ENCODE results near the gene TM4SF20.

TM4SF20 gene

DNA sequence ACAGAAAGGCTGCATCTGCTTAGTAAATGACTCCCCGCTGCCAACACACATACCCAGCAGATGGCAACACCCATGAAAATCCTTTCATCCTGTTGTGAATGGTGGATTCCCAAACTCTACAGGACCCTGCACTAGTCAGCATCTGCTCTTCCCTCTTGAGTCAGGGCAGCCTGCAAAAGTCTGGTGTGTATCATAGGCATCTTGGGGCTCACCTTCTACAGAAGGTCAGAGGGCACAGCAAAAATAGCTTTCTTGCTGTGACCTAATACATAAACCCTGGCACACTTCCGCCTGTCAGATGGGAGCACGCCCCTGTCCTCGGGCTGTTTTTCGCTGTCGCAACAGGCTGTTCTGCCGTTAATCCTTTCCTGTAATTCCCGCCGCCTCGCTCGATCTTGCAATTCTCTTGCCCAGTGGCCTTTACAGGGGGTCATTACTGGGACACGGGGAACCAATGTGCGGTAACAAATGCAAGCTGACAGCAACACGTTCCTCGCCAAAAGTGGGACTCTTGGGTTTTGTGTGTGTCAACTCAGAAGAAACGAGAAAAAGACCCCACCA lies 28.6 kb upstream of the TM4SF20 start:
- TF ChIP-seq POLR2A (IDR thresholded peaks at IDR 0.05; ENCODE audit: low read depth, low read length), result no peak
- FAIRE-seq, result no peak
- no peak for DNase-seq (ENCODE audit: insufficient read length, low spot score)

DNA sequence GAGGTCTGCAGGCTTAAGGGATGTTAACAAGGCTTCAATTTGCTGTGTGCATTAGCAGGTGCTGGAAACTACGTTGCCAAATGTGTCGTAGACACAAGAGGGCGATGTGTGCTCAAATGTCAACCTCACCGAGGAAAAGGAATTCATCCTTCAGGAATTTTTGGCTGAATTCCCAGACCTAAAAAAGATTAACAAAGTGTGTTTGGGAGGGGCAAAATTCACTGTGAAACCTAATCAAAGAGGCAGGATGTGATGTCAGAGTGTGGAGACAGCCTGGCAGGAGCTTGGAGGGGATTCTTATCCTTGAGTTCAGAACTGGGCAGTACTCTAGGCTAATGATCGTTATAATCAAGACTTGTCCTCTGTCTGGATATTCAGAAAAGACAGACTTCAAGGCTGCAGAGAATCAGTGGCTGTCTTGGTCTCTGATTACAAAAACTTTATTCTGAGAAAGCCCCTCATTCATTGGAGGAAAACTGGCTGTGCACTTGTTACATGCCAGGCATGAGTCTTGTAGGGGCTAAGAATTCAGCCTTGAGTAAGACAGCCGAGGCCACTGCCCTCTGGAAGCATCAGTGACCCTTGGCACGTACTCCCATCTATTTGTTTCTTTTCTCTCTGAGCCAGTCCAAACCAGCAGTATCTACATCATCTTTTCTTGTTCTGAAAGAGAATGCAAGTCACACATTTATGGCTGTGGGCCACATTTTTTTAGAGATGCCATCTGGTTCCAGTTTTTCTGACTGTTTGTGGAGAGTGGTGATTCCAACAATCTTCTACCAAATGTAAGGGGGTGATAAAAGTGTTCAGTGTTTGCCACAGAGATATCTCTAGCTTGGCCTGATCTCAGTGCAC lies 27.3 kb upstream of the TM4SF20 start:
- no peak for TF ChIP-seq POLR2A (IDR thresholded peaks at IDR 0.05; ENCODE audit: low read depth, low read length)
- peak; percentile 89 for FAIRE-seq
- DNase-seq (ENCODE audit: insufficient read length, low spot score), result peak; percentile 66

DNA sequence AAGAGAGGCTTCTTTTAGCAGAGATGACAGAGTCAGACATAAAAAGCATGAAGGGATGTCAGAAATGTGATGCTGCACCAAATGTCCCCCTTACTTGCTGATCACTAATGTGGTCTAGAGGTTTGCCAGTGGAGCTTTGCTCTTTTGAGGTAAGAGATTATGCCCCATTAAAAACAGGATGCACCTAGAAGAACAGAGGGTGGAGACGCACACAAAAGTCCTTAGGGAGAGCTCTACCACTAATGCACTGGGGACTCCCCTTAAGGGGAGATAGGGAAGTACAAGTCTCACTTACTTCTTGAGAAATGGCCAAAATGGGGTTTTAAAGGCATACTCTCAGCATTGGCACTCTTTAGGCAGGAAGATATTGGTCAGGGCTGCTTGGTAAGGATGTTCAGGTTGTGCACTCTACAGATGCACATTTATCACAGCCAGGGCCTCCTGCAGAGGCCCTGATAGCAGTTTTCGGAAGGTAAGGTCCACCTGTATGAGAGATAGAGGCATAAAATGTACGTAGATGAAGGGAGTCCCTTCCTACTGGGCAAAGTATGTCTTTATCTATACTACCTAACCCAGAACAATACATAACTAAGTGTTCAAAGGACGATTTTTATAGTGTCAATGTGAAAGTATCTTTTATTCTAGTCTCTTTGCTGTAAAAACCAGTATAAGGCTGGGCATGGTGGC lies 25.6 kb upstream of the TM4SF20 start:
- TF ChIP-seq POLR2A (IDR thresholded peaks at IDR 0.05; ENCODE audit: low read depth, low read length), result no peak
- DNase-seq (ENCODE audit: insufficient read length, low spot score) (no peak), FAIRE-seq (no peak)

DNA sequence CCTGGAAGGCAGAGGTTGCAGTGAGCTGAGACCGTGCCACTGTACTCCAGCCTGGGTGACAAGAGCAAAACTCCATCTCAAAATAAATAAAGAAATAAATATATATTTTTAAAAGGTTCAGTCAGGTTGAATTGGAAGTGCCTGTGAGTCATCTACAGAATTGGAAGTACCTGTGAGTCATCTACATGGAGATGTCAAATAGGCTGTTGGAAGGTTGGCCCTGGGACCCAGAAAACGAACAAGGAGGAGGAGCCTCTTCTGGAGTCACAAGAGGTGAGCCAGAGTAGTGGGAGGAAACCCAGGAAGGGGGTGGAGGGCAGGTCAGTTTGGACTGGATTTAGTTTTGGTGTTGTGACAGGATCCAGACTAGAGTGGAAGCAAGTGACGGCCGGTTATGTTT lies 23.9 kb upstream of the TM4SF20 start:
- FAIRE-seq (no peak), DNase-seq (ENCODE audit: insufficient read length, low spot score) (peak; percentile 23)
- no peak for TF ChIP-seq POLR2A (IDR thresholded peaks at IDR 0.05; ENCODE audit: low read depth, low read length)

DNA sequence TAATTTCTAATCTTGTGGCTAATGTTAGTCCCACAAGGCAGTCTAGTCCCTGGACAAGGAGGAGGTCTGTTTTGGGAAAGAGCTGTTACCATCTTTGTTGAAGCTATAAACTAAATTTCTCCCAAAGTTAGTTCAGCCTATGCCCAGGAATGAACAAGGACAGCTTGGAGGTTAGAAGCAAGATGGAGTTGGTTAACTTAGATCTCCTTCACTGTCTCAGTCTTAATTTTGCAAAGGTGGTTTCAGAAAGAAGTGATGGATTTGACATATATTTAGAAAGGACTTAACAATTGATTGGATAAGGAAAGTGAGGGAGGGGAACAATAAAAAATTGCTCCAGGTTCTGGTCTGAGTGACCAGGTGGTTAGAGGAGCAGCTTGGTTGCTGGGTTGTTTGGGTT lies 23.2 kb upstream of the TM4SF20 start:
- FAIRE-seq, result no peak
- no peak for TF ChIP-seq POLR2A (IDR thresholded peaks at IDR 0.05; ENCODE audit: low read depth, low read length)
- DNase-seq (ENCODE audit: insufficient read length, low spot score), result no peak

DNA sequence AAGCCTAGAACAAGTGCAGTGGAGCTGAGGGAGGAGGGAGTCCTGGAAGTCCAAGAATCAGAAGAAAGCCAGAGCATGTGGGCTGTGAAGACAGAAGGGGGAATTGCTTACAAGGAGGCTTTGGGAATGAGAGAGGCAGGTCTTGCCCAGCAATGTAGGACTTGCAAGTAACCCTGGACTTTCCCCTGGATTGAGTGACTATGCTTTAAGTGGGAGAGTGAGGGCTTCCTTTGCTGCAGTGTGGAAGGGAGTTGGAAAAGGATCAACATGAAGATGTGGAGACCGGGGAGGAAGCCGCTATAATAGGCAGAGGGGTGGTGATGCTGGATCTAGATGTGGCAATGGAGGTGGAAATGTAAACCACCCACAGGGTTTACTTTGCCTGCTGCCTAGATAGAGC lies 22.4 kb upstream of the TM4SF20 start:
- DNase-seq (ENCODE audit: insufficient read length, low spot score) (no peak), FAIRE-seq (no peak)
- TF ChIP-seq POLR2A (IDR thresholded peaks at IDR 0.05; ENCODE audit: low read depth, low read length), result no peak

DNA sequence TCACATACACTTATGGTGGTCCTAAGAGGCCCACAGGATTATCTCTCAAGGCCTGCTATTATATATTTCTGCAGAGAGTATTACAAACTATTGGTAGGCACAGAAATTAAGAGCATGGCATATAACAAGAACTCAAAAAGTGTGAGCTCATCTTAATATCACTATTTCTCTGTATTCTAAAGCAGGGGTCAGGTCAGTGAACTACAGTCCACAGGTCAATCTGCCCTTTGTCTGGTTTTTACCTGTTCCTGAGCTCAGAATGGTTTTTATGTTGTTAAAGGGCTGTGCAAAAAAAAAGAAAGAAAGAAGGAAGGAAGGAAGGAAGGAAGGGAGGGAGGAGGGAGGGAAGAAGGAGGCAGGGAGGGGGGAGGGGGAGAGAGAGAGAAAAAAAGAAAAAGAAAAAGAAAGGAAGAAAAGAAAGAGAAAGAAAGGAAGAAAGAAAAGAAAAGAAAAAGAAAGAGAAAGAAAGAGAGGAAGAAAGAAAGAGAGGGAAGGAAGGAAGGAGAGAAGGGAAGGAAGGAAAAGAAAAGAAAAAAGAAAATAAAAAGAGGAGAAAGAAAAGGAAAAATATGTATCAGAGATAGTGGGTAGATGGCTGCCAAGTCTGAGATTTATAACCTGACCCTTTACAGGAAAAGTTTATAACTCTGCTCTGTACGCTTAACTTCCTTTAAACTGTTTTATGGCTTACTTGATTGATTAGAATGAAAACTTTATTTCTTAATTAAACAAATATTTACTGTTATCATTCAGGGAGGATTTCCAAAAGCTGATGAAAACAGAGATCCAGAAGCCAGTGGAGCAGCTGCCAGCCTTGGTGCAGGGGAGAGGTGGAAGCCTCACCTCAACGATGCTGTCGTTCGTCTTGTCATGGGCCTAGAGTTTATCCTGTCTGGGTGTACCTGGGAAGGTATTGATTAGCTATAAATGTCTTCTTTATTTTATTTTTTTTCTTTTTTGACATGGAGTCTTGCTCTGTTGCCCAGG lies 19.9 kb upstream of the TM4SF20 start:
- FAIRE-seq, result no peak
- no peak for DNase-seq (ENCODE audit: insufficient read length, low spot score)
- TF ChIP-seq POLR2A (IDR thresholded peaks at IDR 0.05; ENCODE audit: low read depth, low read length), result no peak

DNA sequence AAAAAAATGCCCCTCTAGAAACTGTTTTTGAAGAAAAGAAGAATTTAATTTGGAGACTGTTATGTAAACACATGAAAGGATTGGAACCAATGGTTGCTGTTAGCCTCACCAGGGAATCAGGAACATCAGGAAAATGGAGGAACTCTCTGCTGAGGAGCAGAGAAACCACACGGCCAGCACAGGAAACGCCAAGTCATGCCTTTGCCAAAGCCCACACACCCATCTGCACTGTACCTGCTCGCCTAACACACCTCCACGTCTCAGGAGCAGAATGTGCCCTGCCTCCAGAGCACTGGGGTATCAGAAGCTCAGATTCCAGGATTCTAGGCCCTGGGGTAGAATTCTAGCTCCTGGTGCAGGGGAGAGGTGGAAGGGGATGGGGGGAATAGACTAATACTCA lies 18.5 kb upstream of the TM4SF20 start:
- no peak for DNase-seq (ENCODE audit: insufficient read length, low spot score)
- FAIRE-seq, result no peak
- TF ChIP-seq POLR2A (IDR thresholded peaks at IDR 0.05; ENCODE audit: low read depth, low read length), result no peak

DNA sequence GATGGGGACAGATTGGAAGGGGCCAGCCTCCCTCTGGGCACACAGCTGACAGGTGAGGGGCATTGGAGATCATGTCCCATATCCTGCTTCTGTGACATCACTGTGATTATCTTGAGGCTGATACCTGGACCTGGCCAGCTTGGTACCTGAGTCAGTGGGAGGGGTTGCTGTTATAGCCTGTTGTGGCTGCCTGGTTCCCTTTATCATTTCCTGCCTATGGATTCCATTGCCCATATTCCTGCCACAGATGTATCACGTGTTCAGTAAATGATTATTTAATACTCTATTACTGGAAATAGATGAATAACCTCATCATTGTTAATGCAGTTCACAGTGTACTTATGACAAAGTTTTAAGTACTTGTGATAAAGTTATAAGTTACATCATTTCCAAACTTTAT lies 16.4 kb upstream of the TM4SF20 start:
- no peak for FAIRE-seq
- DNase-seq (ENCODE audit: insufficient read length, low spot score), result no peak
- no peak for TF ChIP-seq POLR2A (IDR thresholded peaks at IDR 0.05; ENCODE audit: low read depth, low read length)

DNA sequence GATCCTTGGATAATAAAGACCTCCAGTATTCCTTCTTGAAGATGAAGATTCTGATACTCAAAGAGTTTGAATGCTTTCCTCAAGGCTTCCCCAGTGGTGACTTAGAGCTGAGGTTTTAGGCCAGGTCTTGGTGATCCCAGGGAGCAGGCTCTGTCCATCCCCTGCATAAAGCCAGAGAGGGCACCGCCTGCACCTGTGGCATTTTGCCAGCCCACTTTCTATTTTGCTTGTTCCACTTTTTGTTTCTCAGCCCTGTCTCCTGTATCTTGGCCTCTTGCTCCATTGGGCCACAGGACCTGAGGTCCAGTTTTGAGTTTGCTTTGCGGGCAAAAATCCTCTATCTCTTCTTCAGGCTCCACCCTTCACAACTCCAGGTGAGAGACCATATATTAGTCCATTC lies 15.3 kb upstream of the TM4SF20 start:
- no peak for TF ChIP-seq POLR2A (IDR thresholded peaks at IDR 0.05; ENCODE audit: low read depth, low read length)
- FAIRE-seq (no peak), DNase-seq (ENCODE audit: insufficient read length, low spot score) (no peak)

DNA sequence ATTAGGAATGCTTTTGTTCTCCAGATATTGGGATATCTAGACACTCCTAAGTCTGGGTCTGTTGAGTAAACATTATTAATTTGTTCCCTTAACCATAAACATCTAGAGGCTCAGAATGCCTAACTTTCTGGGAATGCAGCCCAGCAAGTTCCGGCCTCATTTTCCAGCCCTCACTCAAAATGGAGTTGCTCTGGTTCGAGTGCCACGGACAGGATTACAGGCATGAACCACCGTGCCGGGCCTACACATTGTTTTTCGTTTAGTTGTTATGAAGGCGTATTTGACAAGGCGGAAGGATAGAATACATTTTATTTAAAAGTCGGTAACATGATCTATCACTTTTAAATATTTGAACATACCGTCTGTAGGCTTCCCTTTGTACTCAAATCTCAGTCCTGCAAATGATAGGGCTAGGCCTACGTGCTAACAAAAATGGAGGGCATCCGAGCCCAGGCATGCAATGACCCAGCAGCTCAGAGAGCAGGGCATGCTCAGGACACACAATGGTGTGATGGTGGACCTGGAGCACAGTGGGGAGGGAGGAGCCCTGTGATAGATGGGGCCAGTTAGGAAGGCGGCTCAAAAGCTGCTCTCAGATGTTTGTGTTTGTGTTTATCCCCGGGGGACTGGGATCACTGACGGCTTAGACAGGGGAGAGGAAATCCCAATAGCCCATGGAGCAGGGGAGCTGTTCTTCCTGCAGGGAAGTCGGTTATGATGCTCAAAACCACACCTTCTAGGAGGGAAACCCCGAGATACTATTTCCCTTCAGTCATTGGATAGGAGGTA lies 11.6 kb upstream of the TM4SF20 start:
- no peak for FAIRE-seq
- DNase-seq (ENCODE audit: insufficient read length, low spot score), result no peak
- no peak for TF ChIP-seq POLR2A (IDR thresholded peaks at IDR 0.05; ENCODE audit: low read depth, low read length)

DNA sequence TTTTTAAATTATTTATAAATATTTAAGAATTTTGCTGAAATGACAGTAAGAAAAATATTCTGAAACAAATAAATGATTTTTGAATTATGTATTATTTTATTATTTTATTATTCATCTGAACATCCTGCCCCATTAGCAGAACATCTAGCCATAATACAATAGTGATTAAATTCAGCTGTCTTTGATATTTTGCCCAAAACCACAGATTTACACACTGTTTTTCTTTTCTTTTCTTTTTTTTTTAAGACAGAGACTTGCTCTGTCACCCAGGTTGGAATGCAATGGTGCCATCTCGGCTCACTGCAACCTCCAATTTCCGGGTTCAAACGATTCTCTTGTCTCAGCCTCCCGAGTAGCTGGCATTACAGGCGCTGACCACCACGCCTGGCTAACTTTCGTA lies 10.6 kb upstream of the TM4SF20 start:
- TF ChIP-seq POLR2A (IDR thresholded peaks at IDR 0.05; ENCODE audit: low read depth, low read length), result no peak
- FAIRE-seq (no peak), DNase-seq (ENCODE audit: insufficient read length, low spot score) (no peak)

DNA sequence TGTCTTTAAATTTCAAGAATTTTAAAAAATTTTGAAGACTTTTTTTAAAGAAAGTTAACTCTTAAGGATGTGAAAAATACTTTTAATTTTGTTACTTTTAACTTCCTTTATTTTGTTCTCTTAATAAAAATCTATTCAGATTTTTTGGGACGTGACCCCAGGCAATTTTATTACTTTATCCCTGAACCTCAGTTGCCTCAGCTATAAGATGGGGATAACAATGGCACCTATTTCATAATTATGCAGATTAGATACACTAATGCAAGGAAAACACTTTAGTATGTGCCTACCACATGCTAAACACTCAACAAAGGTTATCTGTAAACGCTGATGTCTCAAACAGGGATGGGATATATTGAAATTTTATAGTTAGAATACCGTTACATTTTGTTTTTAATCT lies 10.1 kb upstream of the TM4SF20 start:
- no peak for TF ChIP-seq POLR2A (IDR thresholded peaks at IDR 0.05; ENCODE audit: low read depth, low read length)
- DNase-seq (ENCODE audit: insufficient read length, low spot score), result no peak
- no peak for FAIRE-seq
